ENCODE measurements around the gene ZNF526. TPM values are rescaled to one million over a fixed set of nuclear protein-coding genes. Genes with fewer than 3 reads are reported as not detected.

The ZNF526 gene
- polyA plus RNA-seq, 1 experiment = 5.9 TPM

GRCh38 chr19:42251572-42252358 is 31.7 kb downstream of the ZNF526 start:
- ChIA-PET POLR2A (no interaction called here), CTCF (interaction anchor here (0.6 to 4.5 kb wide), 5 partner anchors 28 to 140 kb away, joined by 3 to 42 read pairs (median 7); no protein-coding TSS in a partner anchor)
- no peaks in the 10 kb centered on the region for H3K27me3 ChIP-seq (ENCODE audit: control insufficient read depth, insufficient read depth, low read length)
- H3K4me3 ChIP-seq (ENCODE audit: low read depth, low read length) = peak overlapping the region; percentile 100
- peaks cover 10% of the 10 kb centered on the region for H3K36me3 ChIP-seq (ENCODE audit: control insufficient read depth, insufficient read depth, low read length)
- no peak for DNase-seq (ENCODE audit: low read depth)
- no peak for TF ChIP-seq CTCF (IDR thresholded peaks at IDR 0.05; ENCODE audit: insufficient read depth, low read depth, low read length)

DNA sequence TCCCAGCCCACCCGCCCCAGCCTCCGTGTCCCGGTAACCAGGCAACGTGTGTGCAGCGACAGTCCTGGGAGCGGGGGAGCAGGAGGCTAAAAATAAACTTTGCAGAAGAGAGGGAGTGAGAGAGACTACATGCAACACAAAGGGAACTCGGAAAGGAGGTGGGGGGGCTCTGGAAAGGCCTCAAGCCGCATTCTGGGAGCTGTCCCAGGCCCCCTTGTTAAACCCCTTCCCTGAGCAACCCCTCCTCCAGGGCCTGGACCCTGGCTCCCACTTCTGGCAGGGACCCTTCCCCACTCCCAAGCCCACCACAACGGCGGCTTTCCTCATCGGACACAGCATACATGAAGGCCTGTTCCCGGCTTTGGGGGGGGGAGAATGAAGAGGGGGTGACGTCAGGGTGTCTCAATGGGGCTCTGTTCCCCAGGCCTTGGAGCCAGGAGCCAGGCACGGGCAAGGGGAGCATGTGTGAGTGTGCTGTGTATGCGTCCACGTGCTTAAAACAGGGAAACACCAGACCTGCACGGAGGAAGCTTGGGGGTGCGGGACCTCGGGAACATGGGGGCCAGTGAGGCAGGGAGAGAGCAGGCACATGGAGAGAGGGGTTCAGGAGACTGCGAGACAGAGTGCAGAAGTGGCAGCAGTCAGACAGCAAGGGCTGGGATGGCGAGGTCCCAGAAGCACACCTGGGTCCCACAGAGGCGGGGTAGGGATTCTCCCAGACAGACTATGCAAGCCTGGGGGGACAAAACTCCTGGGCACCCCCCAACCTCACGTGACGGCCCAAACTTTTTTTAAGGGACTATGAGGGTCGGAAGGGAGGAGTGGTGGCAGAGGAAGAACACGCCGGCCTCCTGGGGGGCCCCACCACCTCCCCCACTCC is 32.5 kb downstream of the ZNF526 start:
- Histone ChIP-seq H3K4me3 (ENCODE audit: low read depth, low read length) (peak overlapping the region; percentile 100), H3K27me3 (ENCODE audit: control insufficient read depth, insufficient read depth, low read length) (no peaks in the 10 kb centered on the region), H3K36me3 (ENCODE audit: control insufficient read depth, insufficient read depth, low read length) (peaks cover 10% of the 10 kb centered on the region)
- DNase-seq (ENCODE audit: low read depth) = no peak
- ChIA-PET CTCF (interaction anchor here (0.7 to 4.5 kb wide), 4 partner anchors 18 to 45 kb away, joined by 3 to 42 read pairs (median 8); no protein-coding TSS in a partner anchor), POLR2A (no interaction called here)
- TF ChIP-seq CTCF (IDR thresholded peaks at IDR 0.05; ENCODE audit: insufficient read depth, low read depth, low read length) = no peak

GRCh38 chr19:42253245-42254088 is 33.4 kb downstream of the ZNF526 start:
- TF ChIP-seq CTCF (IDR thresholded peaks at IDR 0.05; ENCODE audit: insufficient read depth, low read depth, low read length) = no peak
- DNase-seq (ENCODE audit: low read depth) = no peak
- peak overlapping the region; percentile 100 for H3K4me3 ChIP-seq (ENCODE audit: low read depth, low read length)
- H3K27me3 ChIP-seq (ENCODE audit: control insufficient read depth, insufficient read depth, low read length) = no peaks in the 10 kb centered on the region
- CTCF ChIA-PET = interaction anchor here (2.3 kb wide), 1 partner anchor 44 kb away, joined by 8 read pairs; no protein-coding TSS in a partner anchor
- POLR2A ChIA-PET = no interaction called here
- peaks cover 8% of the 10 kb centered on the region for H3K36me3 ChIP-seq (ENCODE audit: control insufficient read depth, insufficient read depth, low read length)

- no peak for TF ChIP-seq CTCF (IDR thresholded peaks at IDR 0.05; ENCODE audit: insufficient read depth, low read depth, low read length)
- peak overlapping the region; percentile 100 for H3K4me3 ChIP-seq (ENCODE audit: low read depth, low read length)
- peaks cover 1% of the 10 kb centered on the region for H3K36me3 ChIP-seq (ENCODE audit: control insufficient read depth, insufficient read depth, low read length)
- no peaks in the 10 kb centered on the region for H3K27me3 ChIP-seq (ENCODE audit: control insufficient read depth, insufficient read depth, low read length)
- POLR2A ChIA-PET = no interaction called here
- DNase-seq (ENCODE audit: low read depth) = no peak
- CTCF ChIA-PET = no interaction called here
Observed at GRCh38 chr19:42254089-42254849, 34.2 kb downstream of the ZNF526 start.
